GM21360 (cell line): ENCODE results near the gene UNC93B1.
"Not testable (repeated sequence)": the region's sequence is repeated elsewhere in the genome, so short reads cannot be mapped to it uniquely, and the experiment has no call there.

Experiments used
- ATAC-seq: cut with Tn5 transposase; IDR thresholded peaks from one replicate; pipeline ENCODE4 v1.9.1; 2021; ENCODE audit warnings: mild to moderate bottlenecking, moderate library complexity; ENCODE audit not compliant: unreplicated experiment

UNC93B1 gene

GRCh38 chr11:68010090-68011041, 6.5 kb upstream of the UNC93B1 start, which contains the start of gene ALDH3B1:
TSS of gene ALDH3B1 (plus strand) at chr11:68010327. CDS start at chr11:68015298, 4,971 bp downstream.
- ATAC-seq, result no peak

- ATAC-seq, result no peak
Measured at GRCh38 chr11:68009391-68010089, 5.6 kb upstream of the UNC93B1 start.

GRCh38 chr11:68008381-68009337, 4.8 kb upstream of the UNC93B1 start:
- ATAC-seq, result no peak

DNA sequence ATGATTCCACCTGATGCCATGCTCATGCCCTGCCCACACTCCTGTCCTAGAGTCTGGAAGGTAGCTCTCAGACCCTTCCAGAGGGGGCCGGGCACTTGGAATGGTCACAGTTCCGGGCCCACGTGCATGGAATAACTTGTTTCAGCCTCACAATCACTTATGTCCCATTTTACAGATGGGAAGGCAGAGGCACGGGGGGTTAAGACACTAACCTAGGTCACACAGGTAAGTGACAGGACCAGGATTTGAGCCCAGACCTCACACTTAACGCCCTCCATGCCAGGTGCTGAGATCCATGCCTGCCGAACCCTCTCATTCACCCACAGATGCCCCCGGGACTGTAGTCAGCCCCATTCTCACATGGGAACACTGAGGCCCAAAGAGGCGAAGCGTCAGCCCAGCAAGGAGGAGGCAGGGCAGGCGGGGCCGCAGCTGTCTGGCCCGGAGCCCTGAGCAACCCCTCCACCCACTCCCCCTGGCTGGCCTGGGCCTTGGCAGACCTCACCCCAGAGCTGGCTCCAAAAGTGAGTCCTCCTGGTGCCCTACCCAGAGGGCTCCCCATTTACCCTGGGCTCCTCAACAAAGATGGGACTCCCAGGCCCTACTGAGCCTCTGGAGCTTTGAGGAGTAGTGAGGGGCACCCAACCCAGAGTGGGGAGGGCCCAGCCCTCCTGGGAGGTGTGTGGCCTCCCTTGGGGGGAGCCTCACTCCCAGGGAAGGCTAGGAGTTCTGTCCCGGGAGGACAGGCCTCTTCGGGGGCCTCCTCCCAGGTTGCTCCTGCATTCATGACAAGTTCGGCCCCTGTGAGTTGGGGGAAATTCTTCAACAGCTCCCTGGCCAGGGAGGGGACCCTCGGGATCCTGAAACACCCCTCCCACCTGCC, 3.8 kb upstream of the UNC93B1 start:
- no peak for ATAC-seq

GRCh38 chr11:68006606-68007166, 2.8 kb upstream of the UNC93B1 start:
- no peak for ATAC-seq

DNA sequence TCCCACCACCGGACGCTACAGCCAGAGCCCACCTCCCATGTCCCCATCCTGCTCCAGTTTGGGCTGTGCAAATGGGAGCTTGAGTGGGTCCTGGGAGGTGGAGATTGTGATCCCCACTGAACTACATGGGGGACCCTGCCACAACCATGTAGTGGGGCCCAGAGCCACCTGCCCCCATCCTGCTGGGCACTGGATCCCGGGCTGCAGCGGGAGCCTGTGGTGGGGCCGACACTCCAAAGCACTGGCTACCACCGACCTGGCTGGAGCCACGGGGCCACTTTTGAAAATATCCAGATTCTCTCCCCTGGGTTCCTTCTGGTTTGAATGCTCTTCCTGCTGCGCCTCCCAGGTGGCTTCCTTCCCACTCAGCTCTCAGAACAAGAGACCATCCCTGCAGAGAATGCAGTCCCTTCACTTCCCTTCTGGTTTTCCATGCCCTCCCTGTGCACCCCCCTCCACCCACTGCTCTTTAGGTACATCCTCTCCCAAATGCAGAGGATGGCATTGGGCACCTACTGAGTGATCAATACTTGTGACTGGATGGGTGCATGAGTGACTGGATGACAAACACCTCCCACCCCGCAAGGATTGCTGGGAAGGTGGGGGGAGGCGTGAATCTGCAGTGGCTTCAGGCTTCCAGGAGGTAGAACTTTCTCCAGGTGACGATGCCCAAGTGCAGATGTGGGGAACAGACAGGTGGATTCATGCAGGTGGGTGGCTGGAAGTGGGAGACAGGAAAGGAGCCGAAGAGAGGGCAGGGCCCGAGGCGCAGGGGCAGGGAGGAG, 846 bp upstream of the UNC93B1 start:
- ATAC-seq, result no peak

DNA sequence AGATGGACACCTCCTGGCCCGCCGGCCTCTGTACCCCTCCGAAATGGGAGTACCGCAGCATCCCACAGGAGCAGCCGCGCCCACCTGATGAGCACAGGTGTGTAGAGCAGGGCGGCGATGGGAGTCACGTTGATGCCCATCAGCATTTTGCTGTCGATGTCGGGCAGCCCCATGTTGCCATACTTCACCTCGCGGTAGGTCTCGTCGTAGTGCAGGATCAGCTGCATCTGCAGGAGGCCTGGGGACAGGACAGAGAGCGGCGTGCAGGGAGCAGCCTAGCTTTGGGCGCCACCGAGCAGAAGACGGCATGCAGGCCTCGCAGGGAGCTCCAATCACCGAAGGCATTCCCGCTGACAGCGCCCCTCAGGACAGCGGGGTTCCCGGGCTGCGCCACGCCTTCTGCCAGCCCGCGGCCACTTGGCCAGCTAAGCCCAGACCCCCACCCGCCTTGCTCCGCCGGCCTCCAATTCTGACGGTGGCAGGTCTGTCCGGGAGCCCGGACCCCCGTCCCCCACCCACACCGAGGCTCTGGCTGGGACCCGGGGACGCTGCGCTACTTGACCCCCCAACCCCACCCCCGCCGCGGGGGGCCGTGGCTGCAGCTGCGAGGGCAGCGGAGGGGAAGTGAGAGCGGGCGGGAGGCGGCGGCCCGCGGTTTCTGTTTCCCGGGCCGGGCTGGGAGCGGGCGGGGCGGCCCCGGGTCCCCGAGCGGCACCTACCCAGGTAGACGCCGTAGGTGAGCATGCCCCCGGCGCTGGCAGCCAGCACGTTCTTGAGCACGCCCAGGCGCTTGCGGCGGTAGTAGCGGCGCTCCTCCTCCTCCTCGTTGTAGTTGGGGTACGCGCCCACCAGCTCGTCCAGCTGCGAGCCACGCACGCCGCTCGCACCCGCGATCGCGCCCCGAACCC, 705 bp downstream of the UNC93B1 start:
- ATAC-seq, result peak; percentile 24

GRCh38 chr11:68002575-68002937, 1.3 kb downstream of the UNC93B1 start:
- peak; percentile 7 for ATAC-seq

GRCh38 chr11:67999704-68000103, 4.2 kb downstream of the UNC93B1 start:
- ATAC-seq, result no peak

DNA sequence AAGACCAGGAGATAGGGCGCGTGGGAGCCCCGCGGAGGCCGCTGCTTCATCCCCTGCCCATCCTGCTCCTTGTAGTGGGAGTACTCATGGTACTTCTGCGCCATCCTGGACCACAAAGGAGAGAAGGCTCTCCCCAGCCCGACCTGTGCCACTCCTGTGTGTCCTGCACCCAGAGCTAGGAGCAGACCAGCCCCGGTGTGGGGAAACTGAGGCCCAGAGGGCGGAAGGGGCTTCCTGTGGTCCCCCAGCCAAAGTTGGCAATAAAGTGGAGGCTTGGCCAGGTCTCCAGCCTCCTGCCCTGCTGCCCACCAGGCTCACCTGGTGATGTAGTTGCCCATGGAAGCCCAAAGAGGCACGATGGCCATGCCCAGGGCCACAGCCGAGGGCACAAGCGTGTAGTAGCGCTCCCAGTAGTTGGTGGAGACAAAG, 4.7 kb downstream of the UNC93B1 start:
- no peak for ATAC-seq

- no peak for ATAC-seq
Measured at GRCh38 chr11:67998150-67999045, 5.5 kb downstream of the UNC93B1 start.

GRCh38 chr11:67997475-67997921, 6.4 kb downstream of the UNC93B1 start:
- ATAC-seq, result no peak

DNA sequence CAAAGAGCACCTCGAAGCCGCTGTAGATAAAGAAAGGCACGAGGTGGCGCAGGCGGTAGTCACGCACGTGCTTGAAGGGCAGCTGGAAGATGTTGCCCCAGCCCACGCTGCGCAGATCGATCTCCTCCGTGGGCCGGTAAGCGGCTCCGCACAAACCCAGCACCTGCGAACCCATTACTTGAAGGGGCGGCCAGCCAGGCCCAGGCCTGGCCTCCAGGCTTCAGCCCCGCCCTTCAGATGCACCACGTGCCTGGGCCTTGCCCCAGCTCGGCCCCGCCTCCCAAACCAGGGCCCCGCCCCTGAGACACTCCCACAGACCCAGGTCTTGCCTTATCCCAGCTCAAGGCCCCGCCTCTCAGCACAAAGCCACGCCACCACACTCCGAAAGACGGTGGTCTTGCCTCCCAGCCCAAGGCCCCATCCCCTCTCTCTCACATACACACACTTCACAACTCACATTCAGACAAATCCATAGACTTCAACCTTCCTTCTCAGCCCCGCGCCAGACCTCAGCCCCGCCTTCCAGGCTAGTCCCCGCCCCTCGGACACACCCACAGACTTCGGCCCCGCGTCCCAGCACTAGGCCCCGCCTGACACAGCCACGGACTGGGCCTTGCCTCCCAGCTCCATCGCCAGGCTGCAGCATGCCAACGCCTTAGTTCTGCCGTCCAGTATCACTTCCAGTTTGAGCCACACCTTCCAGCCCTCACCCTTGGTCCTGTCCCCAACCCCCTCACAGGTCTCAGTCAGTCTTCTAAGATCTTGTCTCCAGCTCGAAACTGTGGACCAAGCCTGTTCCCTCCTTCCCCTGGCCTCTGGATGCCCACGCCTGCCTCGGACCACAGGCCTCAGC, 7.0 kb downstream of the UNC93B1 start:
- no peak for ATAC-seq

GRCh38 chr11:67996051-67996450, 7.8 kb downstream of the UNC93B1 start:
- no peak for ATAC-seq

DNA sequence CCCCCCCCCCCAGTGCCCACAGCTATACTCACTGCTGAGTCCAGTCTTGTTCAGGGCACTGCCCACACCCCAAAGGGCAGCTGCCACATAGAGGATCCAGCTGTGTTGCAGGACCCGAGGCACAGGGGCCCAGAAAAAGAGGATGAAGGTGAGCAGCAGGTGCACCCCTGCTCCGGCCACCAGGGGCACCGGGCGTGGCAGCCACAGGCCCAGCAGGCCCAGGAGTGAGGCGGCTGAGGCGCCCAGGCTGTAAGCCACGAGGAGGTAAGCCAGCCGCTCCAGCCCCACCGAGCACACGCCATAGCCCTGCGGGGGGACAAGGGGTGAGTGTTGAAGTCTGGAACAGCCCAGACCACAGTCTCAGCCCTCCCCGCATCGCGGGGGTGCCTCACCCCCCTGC, 8.3 kb downstream of the UNC93B1 start:
- not testable (repeated sequence) for ATAC-seq

DNA sequence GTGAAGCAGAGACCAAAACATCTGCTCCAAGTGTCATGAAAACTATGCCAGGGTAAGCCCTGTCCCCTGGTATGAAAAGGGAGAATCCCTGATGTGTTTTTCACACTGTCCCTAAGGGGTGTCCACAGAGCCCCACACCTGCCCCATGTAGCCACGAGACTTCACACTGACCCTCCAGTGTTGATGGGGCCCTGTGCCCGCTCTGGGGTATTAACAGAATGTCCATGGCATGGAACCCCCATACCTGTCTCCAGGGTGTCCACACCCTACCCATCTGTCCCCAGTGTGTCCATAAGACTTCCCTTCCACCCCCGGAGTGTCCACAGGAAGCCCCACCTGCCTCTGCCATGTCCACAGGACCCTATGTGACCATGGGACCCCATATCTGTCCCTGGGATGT, 8.8 kb downstream of the UNC93B1 start:
- ATAC-seq, result not testable (repeated sequence)
